H7 (cell line): ENCODE data around the gene ADK. TPM values are rescaled to one million over a fixed set of nuclear protein-coding genes. Genes with fewer than 3 reads are reported as not detected.

Experiments
- DNase-seq: peaks from one replicate; pipeline ENCODE4 v3.0.0; 2012
- H3K27me3 ChIP-seq: 2 replicates; pipeline ENCODE4 v1.6.0; 2011; ENCODE audit warnings: mild to moderate bottlenecking, low read length; ENCODE audit not compliant: control insufficient read depth, insufficient read depth
- H3K36me3 ChIP-seq: replicated peaks from 2 replicates; pipeline ENCODE4 v1.5.1; 2011; ENCODE audit warnings: low read length; ENCODE audit not compliant: control insufficient read depth, insufficient read depth
- H3K4me3 ChIP-seq: 2 replicates; pipeline ENCODE4 v1.5.1; 2011; ENCODE audit warnings: low read depth, mild to moderate bottlenecking, control low read depth, low read length, moderate library complexity; ENCODE audit not compliant: insufficient read depth
- total RNA-seq: library from RNA; depleted of rRNA; stranded (reverse); fragments of >200 nt; shearing (Covaris generic); gene quantifications from 2 replicates; pipeline ENCODE4 v1.2.3, GENCODE V29; 2014

The ADK gene
- total RNA-seq, 1 experiment from 2014 or later: 20.1 TPM

GRCh38 chr10:74305730-74306129 lies 154.7 kb downstream of the ADK start:
- H3K36me3 ChIP-seq: no peaks in the 10 kb centered on the region
- H3K4me3 ChIP-seq: no peak overlapping the region
- DNase-seq: no peak
- no peaks in the 10 kb centered on the region for H3K27me3 ChIP-seq

- DNase-seq: no peak
- Histone ChIP-seq H3K27me3 (no peaks in the 10 kb centered on the region), H3K4me3 (no peak overlapping the region)
Observed at GRCh38 chr10:74306227-74306982, 155.4 kb downstream of the ADK start.

GRCh38 chr10:74307061-74307651 lies 156.1 kb downstream of the ADK start:
- Histone ChIP-seq H3K27me3 (no peaks in the 10 kb centered on the region), H3K4me3 (no peak overlapping the region), H3K36me3 (no peaks in the 10 kb centered on the region)
- DNase-seq: no peak

More at GRCh38 chr10:74306227-74306982, 155.4 kb downstream of the ADK start:
- no peaks in the 10 kb centered on the region for H3K36me3 ChIP-seq

- DNase-seq: no peak
- H3K36me3 ChIP-seq: no peaks in the 10 kb centered on the region
- no peak overlapping the region for H3K4me3 ChIP-seq
- H3K27me3 ChIP-seq: no peaks in the 10 kb centered on the region
Observed at GRCh38 chr10:74310652-74311257, 159.7 kb downstream of the ADK start.

GRCh38 chr10:74314166-74314565 lies 163.1 kb downstream of the ADK start:
- no peak for DNase-seq
- Histone ChIP-seq H3K36me3 (no peaks in the 10 kb centered on the region; the same call in 1 of the 2 replicates), H3K4me3 (no peak overlapping the region), H3K27me3 (no peaks in the 10 kb centered on the region)

GRCh38 chr10:74320026-74320425 lies 169.0 kb downstream of the ADK start:
- DNase-seq: no peak
- Histone ChIP-seq H3K36me3 (no peaks in the 10 kb centered on the region; the same call in 1 of the 2 replicates), H3K27me3 (no peaks in the 10 kb centered on the region), H3K4me3 (no peak overlapping the region)

GRCh38 chr10:74320717-74321116 lies 169.7 kb downstream of the ADK start:
- Histone ChIP-seq H3K4me3 (no peak overlapping the region), H3K27me3 (no peaks in the 10 kb centered on the region), H3K36me3 (no peaks in the 10 kb centered on the region; the same call in 1 of the 2 replicates)
- no peak for DNase-seq

- Histone ChIP-seq H3K27me3 (no peaks in the 10 kb centered on the region), H3K4me3 (no peak overlapping the region), H3K36me3 (no peaks in the 10 kb centered on the region; the same call in 1 of the 2 replicates)
- DNase-seq: no peak
Observed at GRCh38 chr10:74322141-74322540, 171.1 kb downstream of the ADK start.

GRCh38 chr10:74322565-74322964 lies 171.5 kb downstream of the ADK start:
- H3K27me3 ChIP-seq: no peaks in the 10 kb centered on the region
- DNase-seq: no peak
- H3K36me3 ChIP-seq: no peaks in the 10 kb centered on the region; the same call in 1 of the 2 replicates
- H3K4me3 ChIP-seq: no peak overlapping the region

GRCh38 chr10:74328388-74328787 lies 177.4 kb downstream of the ADK start:
- H3K27me3 ChIP-seq: no peaks in the 10 kb centered on the region
- no peaks in the 10 kb centered on the region for H3K36me3 ChIP-seq
- no peak for DNase-seq
- no peak overlapping the region for H3K4me3 ChIP-seq

- DNase-seq: no peak
- no peaks in the 10 kb centered on the region for H3K36me3 ChIP-seq
- no peaks in the 10 kb centered on the region for H3K27me3 ChIP-seq
Observed at GRCh38 chr10:74329873-74330272, 178.9 kb downstream of the ADK start.

GRCh38 chr10:74330646-74331045 lies 179.6 kb downstream of the ADK start:
- no peak for DNase-seq
- Histone ChIP-seq H3K36me3 (no peaks in the 10 kb centered on the region), H3K27me3 (no peaks in the 10 kb centered on the region), H3K4me3 (no peak overlapping the region)

More at GRCh38 chr10:74329873-74330272, 178.9 kb downstream of the ADK start:
- H3K4me3 ChIP-seq: no peak overlapping the region

- H3K27me3 ChIP-seq: no peaks in the 10 kb centered on the region
- no peak for DNase-seq
- no peak overlapping the region for H3K4me3 ChIP-seq
Observed at GRCh38 chr10:74332398-74332797, 181.4 kb downstream of the ADK start.

GRCh38 chr10:74333174-74333573 lies 182.2 kb downstream of the ADK start:
- no peak for DNase-seq
- Histone ChIP-seq H3K36me3 (no peaks in the 10 kb centered on the region), H3K4me3 (no peak overlapping the region), H3K27me3 (no peaks in the 10 kb centered on the region)

More at GRCh38 chr10:74332398-74332797, 181.4 kb downstream of the ADK start:
- no peaks in the 10 kb centered on the region for H3K36me3 ChIP-seq

GRCh38 chr10:74334221-74334620 lies 183.2 kb downstream of the ADK start:
- no peak for DNase-seq
- H3K27me3 ChIP-seq: no peaks in the 10 kb centered on the region
- no peak overlapping the region for H3K4me3 ChIP-seq
- H3K36me3 ChIP-seq: no peaks in the 10 kb centered on the region
